Mucosa of stomach (tissue), 1 donor: Measurements from ENCODE around the gene LOXHD1.

Experiments used
- H3K27me3 ChIP-seq: one replicate; pipeline ENCODE4 v1.7.0; 2013; ENCODE audit warnings: mild to moderate bottlenecking, low read length; ENCODE audit not compliant: control insufficient read depth, insufficient read depth
- H3K36me3 ChIP-seq: one replicate; pipeline ENCODE4 v1.7.0; 2013; ENCODE audit warnings: low read length; ENCODE audit not compliant: control insufficient read depth, insufficient read depth
- H3K4me1 ChIP-seq: one replicate; pipeline ENCODE4 v1.7.0; 2013; ENCODE audit warnings: mild to moderate bottlenecking, low read length; ENCODE audit not compliant: control insufficient read depth, insufficient read depth
- H3K4me3 ChIP-seq: one replicate; pipeline ENCODE4 v1.7.0; 2013; ENCODE audit warnings: low read length
- H3K9ac ChIP-seq: one replicate; pipeline ENCODE4 v1.7.0; 2013; ENCODE audit warnings: mild to moderate bottlenecking, low read length, moderate library complexity
- H3K9me3 ChIP-seq: one replicate; pipeline ENCODE4 v1.7.0; 2013; ENCODE audit warnings: mild to moderate bottlenecking, low read length, moderate library complexity; ENCODE audit not compliant: control insufficient read depth
- donor health status: Pancreatic carcinoma.

The LOXHD1 gene

GRCh38 chr18:46657115-46657955 is at the start of gene LOXHD1:
LOXHD1 (minus strand) TSS chr18:46657220; CDS start chr18:46657033, 187 bp downstream.
- H3K4me3 ChIP-seq: no peak within 1 kb of the TSS
- no peak within 1 kb of the TSS for H3K9ac ChIP-seq
- no peaks in the 10 kb centered on the region for H3K4me1 ChIP-seq
- H3K27me3 ChIP-seq: no peaks in the 10 kb centered on the region
- H3K9me3 ChIP-seq: no peaks in the 10 kb centered on the region
- no peaks in the 10 kb centered on the region for H3K36me3 ChIP-seq

- H3K9ac ChIP-seq: no peak overlapping the region
- no peaks in the 10 kb centered on the region for H3K36me3 ChIP-seq
- no peaks in the 10 kb centered on the region for H3K4me1 ChIP-seq
- no peaks in the 10 kb centered on the region for H3K9me3 ChIP-seq
- H3K27me3 ChIP-seq: no peaks in the 10 kb centered on the region
- H3K4me3 ChIP-seq: no peak overlapping the region
These were observed 48.5 kb upstream of the LOXHD1 start for GRCh38 chr18:46705521-46705920.

GRCh38 chr18:46704816-46705215 is 47.8 kb upstream of the LOXHD1 start:
- Histone ChIP-seq H3K27me3 (no peaks in the 10 kb centered on the region), H3K4me1 (no peaks in the 10 kb centered on the region), H3K36me3 (no peaks in the 10 kb centered on the region), H3K9me3 (no peaks in the 10 kb centered on the region), H3K9ac (no peak overlapping the region), H3K4me3 (no peak overlapping the region)

GRCh38 chr18:46704189-46704588 is 47.2 kb upstream of the LOXHD1 start:
- H3K9ac ChIP-seq: no peak overlapping the region
- no peaks in the 10 kb centered on the region for H3K36me3 ChIP-seq
- no peaks in the 10 kb centered on the region for H3K4me1 ChIP-seq
- H3K9me3 ChIP-seq: no peaks in the 10 kb centered on the region
- H3K4me3 ChIP-seq: no peak overlapping the region
- no peaks in the 10 kb centered on the region for H3K27me3 ChIP-seq

- no peaks in the 10 kb centered on the region for H3K4me1 ChIP-seq
- H3K4me3 ChIP-seq: no peak overlapping the region
- no peaks in the 10 kb centered on the region for H3K9me3 ChIP-seq
- H3K36me3 ChIP-seq: no peaks in the 10 kb centered on the region
- H3K9ac ChIP-seq: no peak overlapping the region
- H3K27me3 ChIP-seq: no peaks in the 10 kb centered on the region
These were observed 45.5 kb upstream of the LOXHD1 start for GRCh38 chr18:46702471-46702870.

- no peaks in the 10 kb centered on the region for H3K9me3 ChIP-seq
- no peak overlapping the region for H3K9ac ChIP-seq
- H3K36me3 ChIP-seq: no peaks in the 10 kb centered on the region
- H3K4me3 ChIP-seq: no peak overlapping the region
- no peaks in the 10 kb centered on the region for H3K4me1 ChIP-seq
- no peaks in the 10 kb centered on the region for H3K27me3 ChIP-seq
These were observed 43.2 kb upstream of the LOXHD1 start for GRCh38 chr18:46700066-46700824.

- H3K27me3 ChIP-seq: no peaks in the 10 kb centered on the region
- H3K36me3 ChIP-seq: no peaks in the 10 kb centered on the region
- H3K9me3 ChIP-seq: no peaks in the 10 kb centered on the region
- no peak overlapping the region for H3K4me3 ChIP-seq
- no peaks in the 10 kb centered on the region for H3K4me1 ChIP-seq
- no peak overlapping the region for H3K9ac ChIP-seq
These were observed 39.7 kb upstream of the LOXHD1 start for GRCh38 chr18:46696702-46697101.

- Histone ChIP-seq H3K9ac (no peak overlapping the region), H3K36me3 (no peaks in the 10 kb centered on the region), H3K27me3 (no peaks in the 10 kb centered on the region), H3K4me3 (no peak overlapping the region), H3K9me3 (no peaks in the 10 kb centered on the region), H3K4me1 (no peaks in the 10 kb centered on the region)
These were observed 39.2 kb upstream of the LOXHD1 start for GRCh38 chr18:46696268-46696667.

GRCh38 chr18:46693996-46694395 is 37.0 kb upstream of the LOXHD1 start:
- Histone ChIP-seq H3K9me3 (no peaks in the 10 kb centered on the region), H3K9ac (no peak overlapping the region), H3K36me3 (no peaks in the 10 kb centered on the region), H3K4me1 (no peaks in the 10 kb centered on the region), H3K4me3 (no peak overlapping the region), H3K27me3 (no peaks in the 10 kb centered on the region)

- Histone ChIP-seq H3K36me3 (no peaks in the 10 kb centered on the region), H3K4me1 (no peaks in the 10 kb centered on the region), H3K9ac (no peak overlapping the region), H3K9me3 (no peaks in the 10 kb centered on the region), H3K4me3 (no peak overlapping the region), H3K27me3 (no peaks in the 10 kb centered on the region)
These were observed 32.0 kb upstream of the LOXHD1 start for GRCh38 chr18:46688853-46689525.

- Histone ChIP-seq H3K36me3 (no peaks in the 10 kb centered on the region), H3K9ac (no peak overlapping the region), H3K4me3 (no peak overlapping the region), H3K4me1 (no peaks in the 10 kb centered on the region), H3K27me3 (no peaks in the 10 kb centered on the region), H3K9me3 (no peaks in the 10 kb centered on the region)
These were observed 29.2 kb upstream of the LOXHD1 start for GRCh38 chr18:46686186-46686585.

- Histone ChIP-seq H3K9me3 (no peaks in the 10 kb centered on the region), H3K27me3 (no peaks in the 10 kb centered on the region), H3K4me3 (no peak overlapping the region), H3K9ac (no peak overlapping the region), H3K4me1 (no peaks in the 10 kb centered on the region), H3K36me3 (no peaks in the 10 kb centered on the region)
These were observed 26.2 kb upstream of the LOXHD1 start for GRCh38 chr18:46683252-46683651.
